ENCODE data around the gene IGFN1. TPM values are rescaled to one million over a fixed set of nuclear protein-coding genes. Genes with fewer than 3 reads are reported as not detected.

Gene IGFN1
- total and polyA plus RNA-seq, 2 of the 8 experiments (the other 6 are each of a cell fraction or from before 2014, with no cell fraction given): not detected

- H2BK20ac ChIP-seq (ENCODE audit: low read length): no peak overlapping the region
These were observed 6.9 kb upstream of the IGFN1 start for GRCh38 chr1:201183753-201184152.

More at GRCh38 chr1:201183753-201184152, 6.9 kb upstream of the IGFN1 start:
- Histone ChIP-seq H3K56ac (replicated peaks; ENCODE audit: insufficient read length, low read depth, low read length) (no peak overlapping the region), H3K79me1 (ENCODE audit: low read depth, low read length) (no peaks in the 10 kb centered on the region), H3K23ac (ENCODE audit: insufficient read length) (no peak overlapping the region), H3K4me3 (ENCODE audit: extremely low read depth in 1 of 4, insufficient read depth in 2 of 4, low read depth in 3 of 4, low read length in 4 of 4) (no peak overlapping the region), H3K18ac (ENCODE audit: extremely low read depth, low read length) (no peak overlapping the region), H3K9me3 (ENCODE audit: insufficient read depth in 2 of 2, low read depth in 1 of 2, low read length in 1 of 2) (no peaks in the 10 kb centered on the region), H3K4me1 (replicated peaks in 1 of 4; ENCODE audit: control insufficient read depth in 3 of 4, insufficient read depth in 4 of 4, low read length in 3 of 4) (peaks cover 0 to 5% (median 0%) of the 10 kb centered on the region in 4 experiments; a peak in 2 of 7 replicates), H3K4me2 (ENCODE audit: insufficient read depth in 1 of 2, low read depth in 2 of 2, low read length in 2 of 2) (no peak overlapping the region), H3K23me2 (ENCODE audit: low read depth, low read length) (no peaks in the 10 kb centered on the region; the same call in 1 of the 2 replicates), H3K9ac (replicated peaks in 1 of 4; ENCODE audit: extremely low read depth in 1 of 4, low read depth in 3 of 4, low read length in 3 of 4) (no peak overlapping the region), H4K8ac (ENCODE audit: extremely low read depth, insufficient read depth, low read length) (no peak overlapping the region; the same call in 1 of the 2 replicates), H2BK12ac (ENCODE audit: low read depth, low read length) (no peak overlapping the region), H3K36me3 (ENCODE audit: control insufficient read depth in 2 of 4, insufficient read depth in 4 of 4, low read length in 3 of 4) (no peaks in the 10 kb centered on the region; a peak in 1 of 8 replicates), H2BK120ac (replicated peaks; ENCODE audit: low read depth, low read length) (no peak overlapping the region), H3K27ac (ENCODE audit: low read depth, low read length) (no peak overlapping the region), H2AFZ (ENCODE audit: low read length) (no peak overlapping the region), H3K27me3 (replicated peaks in 1 of 4; ENCODE audit: control insufficient read depth in 3 of 4, extremely low read depth in 1 of 4, insufficient read depth in 3 of 4, low read length in 3 of 4) (no peaks in the 10 kb centered on the region), H4K5ac (ENCODE audit: insufficient read length, low read depth, low read length) (no peak overlapping the region), H4K91ac (replicated peaks; ENCODE audit: insufficient read length, low read length) (no peak overlapping the region), H4K20me1 (replicated peaks in 1 of 2; ENCODE audit: control insufficient read depth in 1 of 2, insufficient read depth in 2 of 2, low read length in 2 of 2) (no peaks in the 10 kb centered on the region), H3K79me2 (ENCODE audit: control insufficient read depth in 1 of 2, insufficient read depth in 2 of 2, low read length in 2 of 2) (no peaks in the 10 kb centered on the region), H2AK5ac (ENCODE audit: low read depth, low read length) (no peak overlapping the region), H3K4ac (replicated peaks; ENCODE audit: insufficient read length, low read depth, low read length) (no peak overlapping the region), H2BK15ac (ENCODE audit: low read length) (no peak overlapping the region; the same call in 1 of the 2 replicates), H2BK5ac (ENCODE audit: low read depth, low read length) (no peak overlapping the region), H3K14ac (ENCODE audit: insufficient read length) (no peak overlapping the region)
- TF ChIP-seq FOSL1 (IDR thresholded peaks at IDR 0.05; ENCODE audit: insufficient read depth, low read depth, low read length): no peak
- TF ChIP-seq SP4 (IDR thresholded peaks at IDR 0.05; ENCODE audit: low read length): no peak
- no peak for TF ChIP-seq SIX5 (IDR thresholded peaks at IDR 0.05; ENCODE audit: low read depth, low read length)
- no peak for TF ChIP-seq RAD21 (IDR thresholded peaks at IDR 0.05 in 1 of 2, conservative IDR thresholded peaks at IDR 0.05 in 1 of 2; ENCODE audit: low read depth in 2 of 2, low read length in 2 of 2)
- no peak for TF ChIP-seq CBX5 (IDR thresholded peaks at IDR 0.05; ENCODE audit: low read depth, low read length)
- TF ChIP-seq TAF1 (IDR thresholded peaks at IDR 0.05; ENCODE audit: low read depth, low read length): no peak
- no peak for TF ChIP-seq CBX8 (IDR thresholded peaks at IDR 0.05; ENCODE audit: borderline replicate concordance, low read depth, low read length)
- no peak for DNase-seq (ENCODE audit: low read depth in 1 of 2, low spot score in 2 of 2)
- no peak for FAIRE-seq
- WGBS, 2 experiments (ENCODE audit: extremely low coverage in 1 of 2, insufficient coverage in 1 of 2, insufficient read length in 1 of 2, insufficient replicate concordance in 2 of 2, low coverage in 1 of 2, low lambda C conversion rate in 2 of 2, missing lambda C conversion rate in 1 of 2): 92% methylated on average over 5 of the region's 5 CpGs; no CpG with 5 or more reads in 1 of the 2 experiments
- ChIA-PET POLR2A (ENCODE audit: partially characterized antibody) (interaction anchor here (1.1 to 2.4 kb wide), 3 partner anchors 10 to 17 kb away, joined by 3 to 6 read pairs (median 3); no protein-coding TSS in a partner anchor), CTCF (ENCODE audit: partially characterized antibody) (interaction anchor here (0.9 to 3.6 kb wide), 14 partner anchors 8 to 178 kb away, joined by 3 to 20 read pairs (median 6); partner anchors contain the start of gene TMEM9)

Measured in H1 (cell line).